ENCODE results near the gene ZW10.
"Not testable (repeated sequence)": the region's sequence is repeated elsewhere in the genome, so short reads cannot be mapped to it uniquely, and the experiment has no call there.

ZW10 gene

GRCh38 chr11:113773416-113774173 is at the start of gene ZW10:
Gene ZW10 (minus strand): TSS chr11:113773692. CDS start chr11:113773666, 26 bp downstream.
- peak; percentile 97 for DNase-seq (ENCODE audit: low read depth)

GRCh38 chr11:113818426-113818825 is 44.9 kb upstream of the ZW10 start:
- DNase-seq (ENCODE audit: low read depth), result no peak

- DNase-seq (ENCODE audit: low read depth), result no peak
Measured at GRCh38 chr11:113817626-113818025, 44.1 kb upstream of the ZW10 start.

GRCh38 chr11:113817162-113817561 is 43.7 kb upstream of the ZW10 start:
- DNase-seq (ENCODE audit: low read depth), result no peak

- no peak for DNase-seq (ENCODE audit: low read depth)
Measured at GRCh38 chr11:113814181-113814580, 40.7 kb upstream of the ZW10 start.

GRCh38 chr11:113808931-113809330 is 35.4 kb upstream of the ZW10 start:
- no peak for DNase-seq (ENCODE audit: low read depth)

GRCh38 chr11:113806406-113806805 is 32.9 kb upstream of the ZW10 start:
- no peak for DNase-seq (ENCODE audit: low read depth)

GRCh38 chr11:113805640-113806039 is 32.1 kb upstream of the ZW10 start:
- DNase-seq (ENCODE audit: low read depth), result no peak

- DNase-seq (ENCODE audit: low read depth), result no peak
Measured at GRCh38 chr11:113802621-113803020, 29.1 kb upstream of the ZW10 start.

GRCh38 chr11:113796663-113797259 is 23.3 kb upstream of the ZW10 start:
- DNase-seq (ENCODE audit: low read depth), result peak; percentile 23

GRCh38 chr11:113789675-113790320 is 16.3 kb upstream of the ZW10 start:
- DNase-seq (ENCODE audit: low read depth), result no peak

GRCh38 chr11:113789016-113789415 is 15.5 kb upstream of the ZW10 start:
- DNase-seq (ENCODE audit: low read depth), result not testable (repeated sequence)

GRCh38 chr11:113782134-113782533 is 8.6 kb upstream of the ZW10 start:
- no peak for DNase-seq (ENCODE audit: low read depth)

- no peak for DNase-seq (ENCODE audit: low read depth)
Measured at GRCh38 chr11:113781682-113782081, 8.2 kb upstream of the ZW10 start.

GRCh38 chr11:113779496-113779895 is 6.0 kb upstream of the ZW10 start, which contains the start of gene CLDN25:
Gene CLDN25 (plus strand): TSS chr11:113779796. CDS start chr11:113779796, 0 bp downstream.
- no peak for DNase-seq (ENCODE audit: low read depth)

- DNase-seq (ENCODE audit: low read depth), result peak; percentile 21
Measured at GRCh38 chr11:113778111-113778910, 4.8 kb upstream of the ZW10 start.

GRCh38 chr11:113774174-113774503 is 647 bp upstream of the ZW10 start:
- no peak for DNase-seq (ENCODE audit: low read depth)

GRCh38 chr11:113773092-113773415 is 438 bp downstream of the ZW10 start:
- peak; percentile 6 for DNase-seq (ENCODE audit: low read depth)

- no peak for DNase-seq (ENCODE audit: low read depth)
Measured at GRCh38 chr11:113771964-113772363, 1.5 kb downstream of the ZW10 start.

GRCh38 chr11:113764527-113765219 is 8.8 kb downstream of the ZW10 start:
- DNase-seq (ENCODE audit: low read depth), result no peak

- not testable (repeated sequence) for DNase-seq (ENCODE audit: low read depth)
Measured at GRCh38 chr11:113763040-113763439, 10.5 kb downstream of the ZW10 start.

- no peak for DNase-seq (ENCODE audit: low read depth)
Measured at GRCh38 chr11:113760241-113760640, 13.3 kb downstream of the ZW10 start.

Data from stromal cell of bone marrow (primary cell).